Measurements from ENCODE around the gene PNLIPRP2.

The PNLIPRP2 gene

DNA sequence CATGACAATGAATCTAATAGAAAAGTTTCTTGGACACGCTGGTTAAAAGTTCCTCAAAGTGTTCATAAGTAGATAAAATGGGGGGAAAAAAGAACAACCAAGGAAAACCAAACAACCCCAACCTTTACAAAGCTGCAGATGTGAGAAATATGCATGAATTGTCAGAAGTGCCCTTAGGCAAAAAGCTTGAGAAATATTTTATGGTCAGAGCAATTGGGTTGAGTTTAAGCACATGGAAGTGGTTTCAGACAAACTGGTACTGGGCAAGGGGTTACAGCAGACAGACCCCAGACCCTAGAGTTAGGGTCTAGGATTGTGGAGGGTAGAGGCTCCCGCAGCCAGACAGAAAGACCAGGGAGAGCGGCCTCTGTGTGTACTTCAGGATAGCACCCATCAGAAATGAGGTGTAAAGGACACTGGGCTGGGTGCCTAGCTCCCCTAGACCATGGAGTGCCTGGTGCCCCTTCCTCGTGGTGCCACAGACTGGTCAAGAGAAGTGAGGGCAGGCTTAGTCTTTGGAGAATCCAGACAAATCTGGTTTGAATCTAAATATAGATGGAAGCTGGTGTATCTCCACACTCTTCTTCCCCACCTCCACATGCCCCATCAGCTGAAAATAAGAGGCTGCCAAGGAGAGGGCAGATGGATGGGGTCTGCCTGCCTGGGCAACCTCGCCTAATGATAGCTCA is 37.3 kb downstream of the PNLIPRP2 start:
- no peak for DNase-seq

GRCh38 chr10:116659049-116659670 is 38.4 kb downstream of the PNLIPRP2 start:
- no peak for DNase-seq

DNA sequence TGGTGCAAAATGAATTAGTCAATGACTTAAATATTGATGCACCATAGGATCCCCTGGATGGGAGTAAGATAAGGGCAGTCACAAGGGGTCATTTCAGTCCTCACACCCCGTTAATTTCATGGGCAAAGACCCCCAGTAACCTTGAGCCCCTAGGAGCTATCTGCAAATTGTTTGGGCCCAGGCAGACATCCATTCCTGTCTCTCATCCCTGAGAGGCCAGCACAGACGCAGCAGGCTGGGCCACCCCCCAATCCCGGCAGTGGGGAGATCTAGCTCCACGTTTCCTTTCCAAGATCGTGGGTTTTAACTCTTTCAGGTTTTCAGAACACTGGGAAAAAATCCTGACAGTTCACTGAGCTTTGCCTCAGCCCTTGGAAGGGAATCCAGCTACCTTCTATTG is 40.1 kb downstream of the PNLIPRP2 start:
- DNase-seq, result no peak

- DNase-seq, result no peak
Observed at GRCh38 chr10:116663342-116663741, 42.6 kb downstream of the PNLIPRP2 start.

- no peak for DNase-seq
Observed at GRCh38 chr10:116664631-116665030, 43.9 kb downstream of the PNLIPRP2 start.

DNA sequence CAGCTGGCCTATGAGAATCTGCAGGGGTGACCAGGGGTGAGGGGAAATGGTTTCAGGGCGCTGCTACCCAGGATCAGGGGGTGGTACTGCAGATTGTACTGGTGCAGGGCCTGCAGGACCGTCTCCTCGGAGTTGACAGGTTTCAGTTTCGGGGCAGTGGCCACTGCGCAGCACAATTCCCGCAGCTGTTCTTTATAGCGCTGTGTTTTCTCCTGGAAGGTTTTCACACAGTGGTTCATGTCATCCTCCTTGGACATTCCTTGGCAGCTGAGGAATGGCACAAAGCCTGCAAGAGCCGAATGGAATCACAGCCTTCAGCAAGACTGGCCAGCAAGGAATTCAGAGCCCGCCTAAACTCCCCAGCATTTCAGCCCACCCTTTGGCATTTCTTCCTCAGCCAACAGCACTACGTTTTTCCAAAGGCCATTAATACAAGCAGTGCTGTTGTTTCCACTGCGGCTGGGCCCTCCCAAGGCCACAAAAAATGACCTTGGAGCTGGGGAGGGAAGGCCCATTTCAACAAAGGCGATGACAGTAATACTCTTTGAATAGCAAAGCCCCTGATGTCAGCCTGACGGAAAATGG is 44.9 kb downstream of the PNLIPRP2 start:
- no peak for DNase-seq

DNA sequence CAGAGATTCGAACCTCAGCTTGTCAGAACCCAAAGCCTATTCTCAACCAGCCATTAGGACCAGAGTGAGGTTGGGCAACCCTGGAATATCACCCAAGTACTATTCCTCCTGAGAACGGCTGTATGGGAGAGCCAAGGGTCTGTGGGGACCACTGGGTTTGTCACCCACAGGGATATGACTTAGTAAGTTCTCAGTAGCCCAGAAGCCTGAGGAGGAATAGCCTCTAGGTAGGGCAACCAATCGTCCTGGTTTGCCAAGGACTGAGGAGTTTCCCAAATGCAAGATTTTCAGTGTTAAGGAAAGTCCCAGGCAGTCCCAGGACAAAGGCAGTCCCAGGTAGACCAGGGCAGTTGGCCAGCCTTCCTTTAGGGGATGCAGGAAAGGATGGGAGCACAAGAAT is 46.7 kb downstream of the PNLIPRP2 start:
- DNase-seq, result no peak

- DNase-seq, result no peak
Observed at GRCh38 chr10:116668018-116668417, 47.3 kb downstream of the PNLIPRP2 start.

DNA sequence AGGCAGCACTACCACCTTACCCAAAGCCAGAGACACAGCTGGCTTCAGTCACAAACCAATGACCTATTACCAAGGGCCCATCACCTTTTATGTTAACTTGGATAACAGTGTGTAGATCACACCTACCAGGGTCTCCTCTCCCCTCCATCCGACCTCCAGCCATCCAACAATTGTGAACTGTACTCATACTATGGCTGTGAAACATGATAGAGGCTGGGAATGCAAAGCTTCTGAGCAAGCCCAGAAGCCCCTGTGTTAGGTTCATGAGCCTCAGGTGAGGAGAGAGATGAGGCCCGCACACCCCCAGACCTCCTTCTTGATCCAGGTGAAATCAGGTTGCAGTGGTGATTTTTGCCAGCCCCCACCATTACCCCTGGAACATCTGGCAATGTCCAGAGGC is 47.7 kb downstream of the PNLIPRP2 start:
- DNase-seq, result no peak

DNA sequence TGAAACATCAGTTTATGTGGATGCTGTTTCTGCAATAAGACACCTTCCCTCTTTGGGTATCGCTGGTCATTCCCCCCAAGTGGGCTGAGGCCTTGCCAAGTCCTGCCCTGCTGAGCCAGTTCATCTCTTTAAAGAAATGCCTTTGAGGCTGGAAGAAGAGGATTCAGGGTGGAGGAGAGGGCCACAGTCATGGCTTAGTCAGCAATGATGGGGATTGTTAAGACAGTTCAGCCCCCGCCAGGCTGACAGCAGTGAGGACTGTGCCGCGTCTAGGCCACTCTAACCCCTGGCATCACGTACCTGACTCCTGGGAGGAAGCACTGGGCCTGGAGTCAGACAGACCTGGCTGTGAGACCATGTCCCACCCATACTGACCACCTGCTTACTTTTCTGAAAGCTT is 48.3 kb downstream of the PNLIPRP2 start:
- no peak for DNase-seq

- no peak for DNase-seq
Observed at GRCh38 chr10:116669832-116670644, 49.3 kb downstream of the PNLIPRP2 start.

DNA sequence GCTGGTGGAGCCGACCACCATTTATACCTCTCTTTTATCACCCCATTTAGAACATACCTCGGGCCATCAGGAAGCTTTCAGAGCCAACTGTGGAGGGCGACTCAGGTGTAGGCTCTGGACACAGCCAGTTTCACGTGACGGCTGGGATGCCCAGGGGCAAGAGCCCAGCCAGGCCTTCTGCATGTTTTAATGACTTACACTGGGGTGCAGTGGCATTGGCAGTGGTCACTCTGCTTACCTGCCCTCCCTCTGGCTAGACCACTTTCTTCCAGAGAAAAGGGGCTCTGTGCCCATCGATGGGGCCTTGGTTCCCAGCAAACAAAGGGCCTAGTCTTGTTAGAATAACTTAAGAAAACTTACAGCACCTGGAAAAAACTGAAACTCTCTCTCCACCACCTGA is 50.0 kb downstream of the PNLIPRP2 start:
- no peak for DNase-seq

DNA sequence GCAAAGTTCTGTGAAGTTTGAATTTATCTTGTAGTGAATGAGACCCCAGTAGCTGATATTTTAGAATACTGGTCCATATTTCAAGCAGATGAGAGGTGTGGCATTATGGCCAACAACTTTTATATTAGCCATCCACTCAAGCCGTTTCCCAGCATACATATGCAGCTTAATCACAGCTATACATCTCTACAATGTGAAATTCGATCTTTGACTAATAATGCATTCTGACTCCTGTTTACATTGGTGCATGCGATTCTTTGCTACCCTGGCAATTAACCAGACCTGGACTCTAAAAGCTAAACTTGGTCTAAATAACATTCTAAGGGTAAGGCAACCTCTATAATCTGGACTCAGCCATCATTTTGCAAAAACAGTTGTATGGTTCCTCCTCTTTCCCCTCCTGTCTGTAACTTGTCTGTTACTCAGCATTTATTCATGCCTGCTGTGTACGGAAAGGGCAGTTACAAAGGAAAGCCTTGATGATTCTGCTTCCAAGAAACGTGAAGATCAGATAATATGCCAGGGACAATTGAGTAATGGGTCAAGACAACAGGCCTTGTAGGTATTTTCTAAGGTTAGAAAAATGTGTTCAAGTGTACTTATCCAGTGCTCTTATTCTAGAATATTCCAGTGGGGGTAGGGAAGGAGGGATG is 50.6 kb downstream of the PNLIPRP2 start:
- no peak for DNase-seq

- DNase-seq, result no peak
Observed at GRCh38 chr10:116672891-116673290, 52.1 kb downstream of the PNLIPRP2 start.

DNA sequence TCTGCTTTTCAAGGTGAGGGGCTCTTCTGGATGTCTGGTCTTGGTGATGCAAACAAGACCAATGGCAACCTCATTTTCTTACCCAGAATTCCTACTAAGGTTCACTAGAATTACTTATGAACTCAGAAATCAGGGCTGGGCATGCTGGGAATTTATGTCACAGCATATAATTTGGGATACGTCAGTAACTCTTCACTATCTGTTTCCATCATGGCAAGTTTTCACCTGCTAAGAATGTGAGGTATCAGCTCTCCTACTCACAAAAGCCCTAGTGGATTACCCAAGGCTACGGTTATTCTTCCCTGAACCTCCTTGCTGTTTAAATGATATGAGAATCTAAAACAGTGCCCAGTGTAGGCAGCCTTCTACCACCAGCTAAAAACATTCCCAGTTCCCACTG is 53.1 kb downstream of the PNLIPRP2 start:
- DNase-seq, result no peak

- no peak for DNase-seq
Observed at GRCh38 chr10:116674901-116675423, 54.2 kb downstream of the PNLIPRP2 start.

DNA sequence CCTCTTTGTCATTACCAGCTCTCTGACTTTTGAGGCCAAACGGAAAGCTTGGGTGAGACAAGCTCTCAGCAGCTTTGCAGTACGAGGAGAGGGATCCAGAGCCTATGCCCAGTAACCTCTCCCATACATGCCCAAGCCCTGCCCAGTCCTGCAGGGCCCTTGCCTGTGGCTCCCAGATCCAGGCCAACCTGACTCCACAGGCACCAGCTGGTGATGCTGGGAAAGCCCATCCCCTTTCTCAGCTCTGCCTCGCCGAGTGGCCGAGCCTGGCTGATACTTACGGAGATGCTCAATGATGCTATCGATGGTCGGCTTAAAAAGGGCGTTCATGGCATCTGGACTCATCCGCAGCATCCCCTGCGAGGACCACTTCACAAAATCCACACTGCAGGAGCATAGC is 55.4 kb downstream of the PNLIPRP2 start:
- DNase-seq, result no peak

- no peak for DNase-seq
Observed at GRCh38 chr10:116676633-116677032, 55.9 kb downstream of the PNLIPRP2 start.

- no peak for DNase-seq
Observed at GRCh38 chr10:116679351-116679750, 58.6 kb downstream of the PNLIPRP2 start.

GRCh38 chr10:116683166-116683565 is 62.4 kb downstream of the PNLIPRP2 start:
- no peak for DNase-seq

- no peak for DNase-seq
Observed at GRCh38 chr10:116683821-116684220, 63.1 kb downstream of the PNLIPRP2 start.

DNA sequence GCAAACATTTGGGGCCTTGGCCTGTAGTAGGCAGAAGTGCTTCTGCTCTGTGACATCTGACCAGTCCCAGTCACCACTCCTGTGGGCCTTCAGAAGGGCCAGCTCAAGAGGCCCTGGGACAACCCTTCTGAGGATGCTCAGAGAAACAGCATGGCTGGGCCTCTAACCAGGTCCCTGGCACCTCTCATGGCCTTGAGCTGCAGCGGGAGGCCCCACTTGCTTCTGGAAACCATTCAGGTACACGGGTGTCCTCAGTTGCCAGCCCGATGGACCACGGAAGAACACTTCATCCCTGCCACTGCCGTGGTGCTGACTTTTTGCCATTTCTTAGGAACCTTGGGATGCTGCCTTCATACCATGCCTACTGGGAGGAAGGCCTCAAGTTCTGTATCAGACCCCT is 64.0 kb downstream of the PNLIPRP2 start:
- DNase-seq, result no peak

DNA sequence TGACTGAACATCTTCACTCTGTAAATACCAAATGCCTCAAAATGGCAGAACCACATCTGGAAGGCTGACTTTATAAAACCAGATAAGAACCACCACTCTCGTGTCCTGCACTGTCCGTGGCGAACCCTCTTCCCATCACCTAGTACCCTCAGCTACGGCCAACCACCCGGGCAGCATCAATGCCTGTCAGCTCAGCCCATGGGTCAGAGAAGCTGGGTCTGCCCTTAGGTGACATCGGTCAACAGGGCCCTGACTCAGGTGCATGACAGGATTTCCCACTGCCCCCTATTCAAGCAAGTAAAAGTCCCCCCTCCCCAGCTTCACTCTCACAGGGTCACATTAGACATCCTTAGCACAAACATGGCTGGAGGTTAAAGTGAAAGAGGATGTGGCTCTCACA is 65.1 kb downstream of the PNLIPRP2 start:
- no peak for DNase-seq

All from NCI-H1694 (cell line).